AG10803 (cell line): ENCODE measurements around the gene UBE2J2.

Source experiments
- DNase-seq: peaks from one replicate; pipeline ENCODE4 v3.0.0; 2010; ENCODE audit warnings: low read depth
- H3K4me3 ChIP-seq: 2 replicates; pipeline ENCODE4 v1.5.1; 2011; ENCODE audit warnings: mild to moderate bottlenecking, low read length, control low read depth
- CTCF ChIP-seq: conservative IDR thresholded peaks from 2 replicates; pipeline ENCODE4 v1.5.1; 2011; ENCODE audit warnings: mild to moderate bottlenecking, low read length, control low read depth, inconsistent platforms

Gene UBE2J2

GRCh38 chr1:1273512-1274298 lies at the start of gene UBE2J2:
Gene UBE2J2, minus strand, starts transcription at chr1:1273854. Its CDS starts 5,862 bp downstream, at chr1:1267992.
- no peak for TF ChIP-seq CTCF
- peak; percentile 92 for DNase-seq
- H3K4me3 ChIP-seq: peak within 1 kb of the TSS; percentile 88

GRCh38 chr1:1322952-1323351 lies 49.3 kb upstream of the UBE2J2 start:
- no peak for DNase-seq
- peak overlapping the region; percentile 0; the same call in 1 of the 2 replicates for H3K4me3 ChIP-seq
- no peak for TF ChIP-seq CTCF

GRCh38 chr1:1322418-1322817 lies 48.8 kb upstream of the UBE2J2 start:
- H3K4me3 ChIP-seq: no peak overlapping the region

GRCh38 chr1:1321477-1321876 lies 47.8 kb upstream of the UBE2J2 start:
- H3K4me3 ChIP-seq: no peak overlapping the region
- DNase-seq: no peak
- no peak for TF ChIP-seq CTCF

More at GRCh38 chr1:1322418-1322817, 48.8 kb upstream of the UBE2J2 start:
- no peak for DNase-seq
- TF ChIP-seq CTCF: no peak

- no peak overlapping the region for H3K4me3 ChIP-seq
- no peak for DNase-seq
- no peak for TF ChIP-seq CTCF
Observed at GRCh38 chr1:1320666-1321448, 47.2 kb upstream of the UBE2J2 start.

- TF ChIP-seq CTCF: no peak
- no peak overlapping the region for H3K4me3 ChIP-seq
- DNase-seq: no peak
Observed at GRCh38 chr1:1319646-1319941, 45.9 kb upstream of the UBE2J2 start.
